ENCODE data around the gene AMT. TPM values are rescaled to one million over a fixed set of nuclear protein-coding genes. Genes with fewer than 3 reads are reported as not detected.

The AMT gene
- total and polyA plus RNA-seq, 2 donors (not counting 1 experiment from before 2014, with no cell fraction given), result 2.6 to 2.7 TPM

GRCh38 chr3:49370585-49371290 lies 51.5 kb downstream of the AMT start:
- H3K4me2 ChIP-seq (ENCODE audit: extremely low read depth, insufficient read depth, low read length), result no peak overlapping the region
- H3K9me3 ChIP-seq (ENCODE audit: control insufficient read depth, insufficient read depth, low read depth, low read length), result no peaks in the 10 kb centered on the region
- no peaks in the 10 kb centered on the region for H4K20me1 ChIP-seq (ENCODE audit: control insufficient read depth, extremely low read depth, insufficient read depth, low read length)
- DNase-seq (ENCODE audit: low read depth in 2 of 2), result no peak
- peaks cover 82% of the 10 kb centered on the region for H3K79me2 ChIP-seq (ENCODE audit: control insufficient read depth, insufficient read depth, low read length)
- no peaks in the 10 kb centered on the region for H3K4me1 ChIP-seq (ENCODE audit: control insufficient read depth, extremely low read depth, insufficient read depth, low read length)
- no peak overlapping the region for H3K4me3 ChIP-seq (replicated peaks in 1 of 4; ENCODE audit: control extremely low read depth in 1 of 4, insufficient read depth in 1 of 4, low read depth in 3 of 4, low read length in 4 of 4)
- no peaks in the 10 kb centered on the region for H3K27me3 ChIP-seq (ENCODE audit: control insufficient read depth, insufficient read depth, low read length)
- H3K9ac ChIP-seq (ENCODE audit: insufficient read depth, low read length), result no peak overlapping the region
- H3K36me3 ChIP-seq (ENCODE audit: control insufficient read depth, insufficient read depth, low read length), result peaks cover 24% of the 10 kb centered on the region
- TF ChIP-seq EZH2 (IDR thresholded peaks at IDR 0.05; ENCODE audit: low read length, missing control alignments), result no peak
- no peak for TF ChIP-seq CTCF (conservative IDR thresholded peaks at IDR 0.05 in 1 of 2, IDR thresholded peaks at IDR 0.05 in 1 of 2; ENCODE audit: low read depth in 1 of 2, low read length in 2 of 2)
- no peak overlapping the region for H2AFZ ChIP-seq (ENCODE audit: low read length)
- H3K27ac ChIP-seq (ENCODE audit: insufficient read depth, low read length), result no peak overlapping the region

Other genes starting within 250 kb of the AMT start
- gene C3orf62, start 145.2 kb downstream of the AMT start, total RNA-seq, result 1.5 TPM in 2 replicates
- gene C3orf62, start 145.2 kb downstream of the AMT start, polyA plus RNA-seq, result 1.2 and 1.3 TPM in 2 replicates
- gene USP4, start 82.4 kb downstream of the AMT start, total RNA-seq, result 20.3 and 28.7 TPM in 2 replicates
- gene USP4, start 82.4 kb downstream of the AMT start, polyA plus RNA-seq, result 47.1 and 53.9 TPM in 2 replicates
- 447 and 456 TPM in 2 replicates for gene GPX1, start 64.1 kb downstream of the AMT start, total RNA-seq
- 227 and 428 TPM in 2 replicates for gene GPX1, start 64.1 kb downstream of the AMT start, polyA plus RNA-seq
- gene RHOA, start 10.5 kb downstream of the AMT start, total RNA-seq, result 352 and 548 TPM in 2 replicates
- gene RHOA, start 10.5 kb downstream of the AMT start, polyA plus RNA-seq, result 727 and 1,002 TPM in 2 replicates
- gene TCTA, start 10.1 kb downstream of the AMT start, total RNA-seq, result 14.4 and 34.5 TPM in 2 replicates
- gene TCTA, start 10.1 kb downstream of the AMT start, polyA plus RNA-seq, result 51.6 and 57.8 TPM in 2 replicates
- 3.3 and 5.6 TPM in 2 replicates for gene NICN1, start 6.9 kb upstream of the AMT start, total RNA-seq
- 9.0 and 10.5 TPM in 2 replicates for gene NICN1, start 6.9 kb upstream of the AMT start, polyA plus RNA-seq
- gene DAG1, start 47.8 kb upstream of the AMT start, total RNA-seq, result 19.8 and 48.7 TPM in 2 replicates
- 48.7 and 49.8 TPM in 2 replicates for gene DAG1, start 47.8 kb upstream of the AMT start, polyA plus RNA-seq
- gene BSN, start 132.0 kb upstream of the AMT start, total RNA-seq, result under 0.01 TPM in 2 replicates
- 0.01 TPM in 2 replicates for gene BSN, start 132.0 kb upstream of the AMT start, polyA plus RNA-seq

Measured in fibroblast of lung (primary cell).